ENCODE data around the gene SLFN13. TPM values are rescaled to one million over a fixed set of nuclear protein-coding genes. Genes with fewer than 3 reads are reported as not detected.

The SLFN13 gene, protein sequence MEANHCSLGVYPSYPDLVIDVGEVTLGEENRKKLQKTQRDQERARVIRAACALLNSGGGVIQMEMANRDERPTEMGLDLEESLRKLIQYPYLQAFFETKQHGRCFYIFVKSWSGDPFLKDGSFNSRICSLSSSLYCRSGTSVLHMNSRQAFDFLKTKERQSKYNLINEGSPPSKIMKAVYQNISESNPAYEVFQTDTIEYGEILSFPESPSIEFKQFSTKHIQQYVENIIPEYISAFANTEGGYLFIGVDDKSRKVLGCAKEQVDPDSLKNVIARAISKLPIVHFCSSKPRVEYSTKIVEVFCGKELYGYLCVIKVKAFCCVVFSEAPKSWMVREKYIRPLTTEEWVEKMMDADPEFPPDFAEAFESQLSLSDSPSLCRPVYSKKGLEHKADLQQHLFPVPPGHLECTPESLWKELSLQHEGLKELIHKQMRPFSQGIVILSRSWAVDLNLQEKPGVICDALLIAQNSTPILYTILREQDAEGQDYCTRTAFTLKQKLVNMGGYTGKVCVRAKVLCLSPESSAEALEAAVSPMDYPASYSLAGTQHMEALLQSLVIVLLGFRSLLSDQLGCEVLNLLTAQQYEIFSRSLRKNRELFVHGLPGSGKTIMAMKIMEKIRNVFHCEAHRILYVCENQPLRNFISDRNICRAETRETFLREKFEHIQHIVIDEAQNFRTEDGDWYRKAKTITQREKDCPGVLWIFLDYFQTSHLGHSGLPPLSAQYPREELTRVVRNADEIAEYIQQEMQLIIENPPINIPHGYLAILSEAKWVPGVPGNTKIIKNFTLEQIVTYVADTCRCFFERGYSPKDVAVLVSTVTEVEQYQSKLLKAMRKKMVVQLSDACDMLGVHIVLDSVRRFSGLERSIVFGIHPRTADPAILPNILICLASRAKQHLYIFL
- total RNA-seq (2021) (22.1 and 38.5 TPM in 2 replicates), Bru-seq, nascent RNA (percentile 73 among the genes with signal in this experiment), BruChase-seq, experiment 1, labeled RNA remaining after a 2-hour chase (percentile 84 among the genes with signal in this experiment), BruChase-seq, experiment 2, labeled RNA remaining after a 6-hour chase (percentile 89 among the genes with signal in this experiment)
- long read RNA-seq, full-length matches to known transcripts = 8 of 39 reads
- long read RNA-seq, partial matches to known transcripts = 0 of 39 reads
- long read RNA-seq, other reads (novel, unspliced or antisense) = 31 of 39 reads

DNA sequence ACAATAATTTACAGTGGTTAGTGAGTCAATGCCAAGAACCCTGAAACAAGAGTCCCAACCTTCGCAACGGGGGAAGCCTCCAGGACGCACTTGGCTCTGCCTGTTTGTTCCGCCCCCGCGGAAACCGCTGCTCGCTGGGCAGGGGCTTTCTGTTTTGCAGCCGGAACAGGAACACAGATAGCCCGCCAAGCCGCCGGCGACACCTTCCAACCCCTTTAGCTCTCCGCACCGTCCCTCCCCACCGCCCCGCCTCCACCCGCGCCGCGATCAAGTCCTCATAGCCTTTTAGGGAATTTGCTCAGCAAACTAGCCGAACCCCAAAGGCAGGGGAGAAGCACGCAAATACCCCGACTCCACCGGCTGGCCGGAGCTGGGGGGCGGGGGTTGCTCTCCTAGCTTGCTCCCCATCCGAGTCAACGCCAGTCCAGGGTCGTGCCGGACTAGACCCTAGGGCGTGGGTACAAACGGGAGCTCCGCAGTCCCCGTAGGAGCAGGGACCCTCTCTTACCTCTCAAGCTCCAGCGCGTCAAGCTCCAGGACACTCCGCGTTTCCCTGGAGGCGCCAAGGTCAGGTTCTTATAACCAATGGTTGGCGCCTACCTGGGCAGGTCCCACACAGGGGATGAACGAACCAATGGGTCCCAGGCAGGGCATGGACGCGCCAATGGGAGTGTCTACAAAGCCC, at the start of gene SLFN13:
Gene SLFN13 (minus strand): TSS at position 553 of the 685 bp plus-strand sequence. CDS start 3,086 bp downstream, outside the sequence.
- no peak for TF ChIP-seq EZH2 (IDR thresholded peaks at IDR 0.05; ENCODE audit: low read depth)
- TF ChIP-seq, protein P1, sequence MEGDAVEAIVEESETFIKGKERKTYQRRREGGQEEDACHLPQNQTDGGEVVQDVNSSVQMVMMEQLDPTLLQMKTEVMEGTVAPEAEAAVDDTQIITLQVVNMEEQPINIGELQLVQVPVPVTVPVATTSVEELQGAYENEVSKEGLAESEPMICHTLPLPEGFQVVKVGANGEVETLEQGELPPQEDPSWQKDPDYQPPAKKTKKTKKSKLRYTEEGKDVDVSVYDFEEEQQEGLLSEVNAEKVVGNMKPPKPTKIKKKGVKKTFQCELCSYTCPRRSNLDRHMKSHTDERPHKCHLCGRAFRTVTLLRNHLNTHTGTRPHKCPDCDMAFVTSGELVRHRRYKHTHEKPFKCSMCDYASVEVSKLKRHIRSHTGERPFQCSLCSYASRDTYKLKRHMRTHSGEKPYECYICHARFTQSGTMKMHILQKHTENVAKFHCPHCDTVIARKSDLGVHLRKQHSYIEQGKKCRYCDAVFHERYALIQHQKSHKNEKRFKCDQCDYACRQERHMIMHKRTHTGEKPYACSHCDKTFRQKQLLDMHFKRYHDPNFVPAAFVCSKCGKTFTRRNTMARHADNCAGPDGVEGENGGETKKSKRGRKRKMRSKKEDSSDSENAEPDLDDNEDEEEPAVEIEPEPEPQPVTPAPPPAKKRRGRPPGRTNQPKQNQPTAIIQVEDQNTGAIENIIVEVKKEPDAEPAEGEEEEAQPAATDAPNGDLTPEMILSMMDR (conservative IDR thresholded peaks at IDR 0.05) = no peak
- intact Hi-C loops (cut with micrococcal nuclease; ENCODE audit: unreplicated experiment) = loop anchor here (1.0 to 5.0 kb wide), 2 partner anchors 15 to 206 kb away; partner anchors contain the start of gene SLFN5
- Histone ChIP-seq H3K4me2 (peak within 1 kb of the TSS; percentile 73), H3K27me3 (ENCODE audit: insufficient read depth, low read depth) (peaks cover 31% of the 10 kb centered on the region), H3K4me1 (replicated peaks; ENCODE audit: insufficient read depth) (no peaks in the 10 kb centered on the region), H3K4me3 (peak within 1 kb of the TSS; percentile 47; the same call in 1 of the 2 replicates), H3K9me2 (ENCODE audit: insufficient read depth) (no peaks in the 10 kb centered on the region), H3K27ac (no peak within 1 kb of the TSS), H2AFZ (peak within 1 kb of the TSS; percentile 75), H3K9me3 (ENCODE audit: insufficient read depth, low read depth) (no peaks in the 10 kb centered on the region), H3F3A (ENCODE audit: insufficient read depth, low read depth) (no peaks in the 10 kb centered on the region), H3K36me3 (ENCODE audit: low read depth) (no peaks in the 10 kb centered on the region), H3K79me2 (ENCODE audit: low read depth) (no peaks in the 10 kb centered on the region), H4K20me1 (ENCODE audit: insufficient read depth) (no peaks in the 10 kb centered on the region)
- BruUV-seq (replicated peaks) = no TSS peak
- ChIA-PET CTCF (no interaction called here), POLR2A (ENCODE audit: unreplicated experiment) (interaction anchor here (0.7 kb wide), 2 partner anchors 807 to 843 kb away, joined by 4 to 6 read pairs; no protein-coding TSS in a partner anchor)
- DNase-seq = peak; percentile 36 to 72

DNA sequence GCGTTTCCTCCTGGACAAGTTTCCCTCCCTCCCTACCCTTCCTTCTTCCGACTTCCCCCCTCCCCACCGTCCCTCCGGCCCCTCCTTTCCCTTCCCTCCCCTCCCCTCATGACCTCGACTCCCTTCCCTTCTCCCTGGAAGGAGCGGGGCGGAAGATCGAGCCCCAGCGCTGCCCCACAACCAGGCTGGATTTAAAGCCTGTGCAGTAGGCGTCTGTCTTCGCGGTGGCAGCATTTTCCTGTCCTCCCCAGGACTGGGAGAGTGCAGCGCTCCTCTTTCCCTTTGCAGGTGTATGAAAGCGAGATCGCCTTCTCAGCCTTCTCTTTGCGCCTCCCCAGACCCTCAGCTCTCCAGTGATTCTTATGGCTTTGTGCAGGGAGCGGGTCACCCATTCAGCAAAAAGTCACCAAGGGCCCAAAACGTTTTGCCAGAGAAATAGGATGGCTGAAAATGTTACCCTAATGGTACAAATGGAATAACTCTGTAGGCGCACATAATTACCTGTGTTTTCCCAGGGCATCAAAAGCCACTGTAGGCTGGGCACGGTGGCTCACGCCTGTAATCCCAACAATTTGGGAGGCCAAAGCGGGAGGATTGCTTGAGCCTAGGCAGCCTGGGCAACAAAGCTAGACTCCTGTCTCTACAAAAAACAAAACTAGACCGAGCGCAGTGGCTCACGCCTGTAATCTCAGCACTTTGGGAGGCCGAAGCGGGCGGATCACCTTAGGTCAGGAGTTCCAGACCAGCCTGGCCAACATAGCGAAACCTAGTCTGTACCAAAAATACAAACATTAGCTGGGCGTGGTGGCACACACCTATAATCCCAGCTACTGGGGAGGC, 48.1 kb upstream of the SLFN13 start:
- H3K9me2 ChIP-seq (ENCODE audit: insufficient read depth) = no peaks in the 10 kb centered on the region
- TF ChIP-seq EZH2 (IDR thresholded peaks at IDR 0.05; ENCODE audit: low read depth) = no peak
- TF ChIP-seq, protein P1 (conservative IDR thresholded peaks at IDR 0.05) = no peak
- no peaks in the 10 kb centered on the region for H3K36me3 ChIP-seq (ENCODE audit: low read depth)
- no peaks in the 10 kb centered on the region for H3K9me3 ChIP-seq (ENCODE audit: insufficient read depth, low read depth)
- H3K27ac ChIP-seq = no peak overlapping the region
- H3K4me1 ChIP-seq (replicated peaks; ENCODE audit: insufficient read depth) = no peaks in the 10 kb centered on the region
- no peak overlapping the region for H3K4me2 ChIP-seq
- intact Hi-C loops (cut with micrococcal nuclease; ENCODE audit: unreplicated experiment) = no loop called here
- peaks cover 69% of the 10 kb centered on the region for H3K27me3 ChIP-seq (ENCODE audit: insufficient read depth, low read depth)
- DNase-seq = no peak
- BruUV-seq (replicated peaks) = no TSS peak
- H2AFZ ChIP-seq = no peak overlapping the region
- H3K79me2 ChIP-seq (ENCODE audit: low read depth) = no peaks in the 10 kb centered on the region
- no peaks in the 10 kb centered on the region for H4K20me1 ChIP-seq (ENCODE audit: insufficient read depth)
- no peak overlapping the region for H3K4me3 ChIP-seq
- POLR2A ChIA-PET (ENCODE audit: unreplicated experiment) = no interaction called here
- no peaks in the 10 kb centered on the region for H3F3A ChIP-seq (ENCODE audit: insufficient read depth, low read depth)
- CTCF ChIA-PET = no interaction called here

Data from PC-9 (cell line).